Trophoblast cell (in vitro differentiated cells and primary cell): ENCODE measurements around the gene ZC3H13.

Experiments
- DNase-seq, 2 donors: peaks; one replicate each; pipeline ENCODE4 v3.0.0-alpha.2; 2016
- H2AFZ ChIP-seq: 2 replicates; pipeline ENCODE4 v1.6.1; 2013; ENCODE audit warnings: low read length, moderate library complexity, mild to moderate bottlenecking; ENCODE audit not compliant: insufficient read depth, poor library complexity
- H2AK5ac ChIP-seq: 2 replicates; pipeline ENCODE4 v1.6.1; 2013; ENCODE audit warnings: mild to moderate bottlenecking, low read length
- H2BK120ac ChIP-seq: 2 replicates; pipeline ENCODE4 v1.6.1; 2013; ENCODE audit warnings: low read length, mild to moderate bottlenecking, moderate library complexity; ENCODE audit not compliant: insufficient read depth, poor library complexity
- H2BK12ac ChIP-seq: 2 replicates; pipeline ENCODE4 v1.6.1; 2013; ENCODE audit warnings: mild to moderate bottlenecking, low read length, moderate library complexity
- H2BK5ac ChIP-seq: 2 replicates; pipeline ENCODE4 v1.6.1; 2013; ENCODE audit warnings: low read length, low read depth, moderate library complexity, mild to moderate bottlenecking; ENCODE audit not compliant: poor library complexity
- H3K14ac ChIP-seq: 2 replicates; pipeline ENCODE4 v1.6.1; 2013; ENCODE audit warnings: mild to moderate bottlenecking, low read length
- H3K18ac ChIP-seq: 2 replicates; pipeline ENCODE4 v1.6.1; 2013; ENCODE audit warnings: mild to moderate bottlenecking, low read length
- H3K23ac ChIP-seq: 2 replicates; pipeline ENCODE4 v1.6.1; 2013; ENCODE audit warnings: low read length
- H3K27ac ChIP-seq: 2 replicates; pipeline ENCODE4 v1.5.1; 2013; ENCODE audit warnings: low read depth, mild to moderate bottlenecking, inconsistent platforms, low read length, moderate library complexity
- H3K27me3 ChIP-seq: 2 replicates; pipeline ENCODE4 v1.6.1; 2013; ENCODE audit warnings: inconsistent platforms, mild to moderate bottlenecking, low read length, moderate library complexity; ENCODE audit not compliant: insufficient read depth
- H3K36me3 ChIP-seq, 2 experiments: 1 replicate in 1 of 2; 2 replicates in 1 of 2; pipeline ENCODE4 v1.6.1; 2013; ENCODE audit warnings: low read length in 2 of 2, mild to moderate bottlenecking in 2 of 2, moderate library complexity in 1 of 2; ENCODE audit not compliant: insufficient read depth in 2 of 2, control insufficient read depth in 1 of 2
- H3K4ac ChIP-seq: 2 replicates; pipeline ENCODE4 v1.6.1; 2013; ENCODE audit warnings: low read depth, mild to moderate bottlenecking, low read length, moderate library complexity
- H3K4me1 ChIP-seq, 2 experiments: 1 replicate in 1 of 2; 2 replicates in 1 of 2; pipeline ENCODE4 v1.6.1; 2013; ENCODE audit warnings: low read length in 2 of 2, mild to moderate bottlenecking in 2 of 2, moderate library complexity in 1 of 2; ENCODE audit not compliant: insufficient read depth in 2 of 2, control insufficient read depth in 1 of 2
- H3K4me2 ChIP-seq: 2 replicates; pipeline ENCODE4 v1.6.1; 2013; ENCODE audit warnings: inconsistent platforms, mild to moderate bottlenecking, low read length, moderate library complexity
- H3K4me3 ChIP-seq: 2 replicates; pipeline ENCODE4 v1.5.1; 2013; ENCODE audit warnings: mild to moderate bottlenecking, low read depth, low read length, inconsistent platforms
- H3K79me1 ChIP-seq: one replicate; pipeline ENCODE4 v1.6.1; 2013; ENCODE audit warnings: low read length
- H3K79me2 ChIP-seq: 2 replicates; pipeline ENCODE4 v1.6.1; 2013; ENCODE audit warnings: low read length, mild to moderate bottlenecking; ENCODE audit not compliant: control insufficient read depth, insufficient read depth, poor library complexity
- H3K9ac ChIP-seq: 2 replicates; pipeline ENCODE4 v1.6.1; 2013; ENCODE audit warnings: mild to moderate bottlenecking, low read length
- H3K9me3 ChIP-seq: 2 replicates; pipeline ENCODE4 v1.6.1; 2013; ENCODE audit warnings: low read depth, mild to moderate bottlenecking, control low read depth, inconsistent platforms, low read length; ENCODE audit not compliant: insufficient read depth
- H4K12ac ChIP-seq: 2 replicates; pipeline ENCODE4 v1.6.1; 2013; ENCODE audit warnings: low read depth, mild to moderate bottlenecking, low read length, moderate library complexity
- H4K8ac ChIP-seq: 2 replicates; pipeline ENCODE4 v1.6.1; 2013; ENCODE audit warnings: low read depth, mild to moderate bottlenecking, low read length, moderate library complexity
- H4K91ac ChIP-seq: one replicate; pipeline ENCODE4 v1.6.1; 2013; ENCODE audit warnings: low read depth, mild to moderate bottlenecking, low read length, moderate library complexity
- WGBS: extraction: QIAGEN DNeasy Blood & Tissue Kit; methylation state at CpG from one replicate; pipeline ENCODE4 v1.1.7; 2013; ENCODE audit warnings: missing lambda C conversion rate; ENCODE audit not compliant: insufficient read length, insufficient coverage; ENCODE audit errors: extremely low coverage; 5-methylcytosine and 5-hydroxymethylcytosine counted together

The ZC3H13 gene

GRCh38 chr13:46057256-46058015 lies 4.9 kb upstream of the ZC3H13 start:
- Histone ChIP-seq H3K14ac (no peak overlapping the region), H3K27ac (no peak overlapping the region), H3K9ac (no peak overlapping the region), H4K8ac (no peak overlapping the region), H2AFZ (no peak overlapping the region), H3K4me3 (no peak overlapping the region), H3K9me3 (no peaks in the 10 kb centered on the region), H2BK120ac (no peak overlapping the region), H2AK5ac (no peak overlapping the region), H3K23ac (no peak overlapping the region), H2BK5ac (no peak overlapping the region), H3K79me1 (peaks cover under 1% of the 10 kb centered on the region), H4K12ac (no peak overlapping the region), H4K91ac (no peak overlapping the region), H3K4ac (no peak overlapping the region), H3K4me1 (no peaks in the 10 kb centered on the region), H3K4me2 (no peak overlapping the region), H3K27me3 (no peaks in the 10 kb centered on the region), H2BK12ac (no peak overlapping the region), H3K36me3 (no peaks in the 10 kb centered on the region), H3K18ac (no peak overlapping the region), H3K79me2 (peaks cover under 1% of the 10 kb centered on the region)
- DNase-seq = no peak
- no CpG with 5 or more reads among the region's 5 CpGs for WGBS

- Histone ChIP-seq H3K27ac (no peak overlapping the region), H3K9ac (peak overlapping the region; percentile 64), H4K8ac (peak overlapping the region; percentile 36), H4K12ac (no peak overlapping the region), H3K4me1 (no peaks in the 10 kb centered on the region), H3K36me3 (no peaks in the 10 kb centered on the region), H2BK5ac (no peak overlapping the region), H3K4ac (no peak overlapping the region), H3K9me3 (no peaks in the 10 kb centered on the region), H3K23ac (no peak overlapping the region), H3K4me2 (peak overlapping the region; percentile 87), H3K4me3 (peak overlapping the region; percentile 66), H3K27me3 (no peaks in the 10 kb centered on the region), H2BK12ac (no peak overlapping the region), H2AFZ (no peak overlapping the region), H4K91ac (no peak overlapping the region), H3K79me1 (peaks cover 3% of the 10 kb centered on the region), H2AK5ac (no peak overlapping the region), H3K14ac (no peak overlapping the region), H3K18ac (no peak overlapping the region), H3K79me2 (peaks cover 3% of the 10 kb centered on the region), H2BK120ac (no peak overlapping the region)
- WGBS = no CpG with 5 or more reads among the region's 18 CpGs
- DNase-seq = peak in 1 of 2 donors; percentile 16
Observed at GRCh38 chr13:46053162-46054012, 841 bp upstream of the ZC3H13 start.

GRCh38 chr13:46051968-46052318 lies 603 bp downstream of the ZC3H13 start:
- Histone ChIP-seq H4K91ac (peak overlapping the region; percentile 69), H3K9me3 (no peaks in the 10 kb centered on the region), H3K18ac (no peak overlapping the region), H2BK12ac (no peak overlapping the region), H3K23ac (no peak overlapping the region), H4K12ac (no peak overlapping the region), H3K79me1 (peaks cover 3% of the 10 kb centered on the region), H3K27ac (no peak overlapping the region), H3K4ac (peak overlapping the region; percentile 60), H2AFZ (no peak overlapping the region), H2BK5ac (no peak overlapping the region), H3K9ac (peak overlapping the region; percentile 85), H3K4me2 (peak overlapping the region; percentile 88), H4K8ac (peak overlapping the region; percentile 91), H2BK120ac (no peak overlapping the region), H3K27me3 (no peaks in the 10 kb centered on the region), H3K4me1 (no peaks in the 10 kb centered on the region), H3K36me3 (no peaks in the 10 kb centered on the region), H3K14ac (no peak overlapping the region), H3K79me2 (peaks cover 3% of the 10 kb centered on the region), H2AK5ac (no peak overlapping the region), H3K4me3 (peak overlapping the region; percentile 94)
- WGBS = no CpG with 5 or more reads among the region's 7 CpGs
- DNase-seq = no peak

- no peak overlapping the region for H3K18ac ChIP-seq
- H3K27ac ChIP-seq = no peak overlapping the region
- H4K12ac ChIP-seq = no peak overlapping the region
- no peak overlapping the region for H3K9ac ChIP-seq
- no peak overlapping the region for H4K91ac ChIP-seq
- no peak overlapping the region for H2AK5ac ChIP-seq
- no peak for DNase-seq
- H3K9me3 ChIP-seq = no peaks in the 10 kb centered on the region
- no peak overlapping the region for H4K8ac ChIP-seq
- no peak overlapping the region for H3K4me2 ChIP-seq
- peaks cover 3% of the 10 kb centered on the region for H3K79me2 ChIP-seq
- no peak overlapping the region for H3K4ac ChIP-seq
- H3K36me3 ChIP-seq = no peaks in the 10 kb centered on the region
- H3K27me3 ChIP-seq = no peaks in the 10 kb centered on the region
- peaks cover 3% of the 10 kb centered on the region for H3K79me1 ChIP-seq
- H2AFZ ChIP-seq = no peak overlapping the region
- no peak overlapping the region for H2BK12ac ChIP-seq
- no peak overlapping the region for H2BK5ac ChIP-seq
- H3K4me3 ChIP-seq = no peak overlapping the region
- no peak overlapping the region for H3K23ac ChIP-seq
- no peak overlapping the region for H2BK120ac ChIP-seq
- no peak overlapping the region for H3K14ac ChIP-seq
- no peaks in the 10 kb centered on the region for H3K4me1 ChIP-seq
Observed at GRCh38 chr13:46050771-46051170, 1.8 kb downstream of the ZC3H13 start.
